ENCODE data around the gene LRRC53. TPM values are rescaled to one million over a fixed set of nuclear protein-coding genes. Genes with fewer than 3 reads are reported as not detected.

The LRRC53 gene
- polyA plus RNA-seq, 1 donor (not counting 4 experiments of a cell fraction or from before 2014, with no cell fraction given) = not detected

GRCh38 chr1:74496669-74497068 is 15.7 kb downstream of the LRRC53 start:
- Histone ChIP-seq H3K9me3 (ENCODE audit: control insufficient read depth, low read depth, low read length) (no peaks in the 10 kb centered on the region), H4K20me1 (ENCODE audit: control insufficient read depth, extremely low read depth, insufficient read depth, low read length) (no peaks in the 10 kb centered on the region), H3K79me2 (ENCODE audit: control insufficient read depth, insufficient read depth, low read length) (no peaks in the 10 kb centered on the region), H3K9me1 (ENCODE audit: control insufficient read depth, extremely low read depth, insufficient read depth, low read length) (no peaks in the 10 kb centered on the region), H3K9ac (ENCODE audit: control insufficient read depth, extremely low read depth, insufficient read depth, low read length) (no peak overlapping the region), H3K4me3 (ENCODE audit: control insufficient read depth in 2 of 3, extremely low read depth in 1 of 3, insufficient read depth in 2 of 3, low read depth in 1 of 3, low read length in 3 of 3) (no peak overlapping the region), H3K36me3 (ENCODE audit: control insufficient read depth in 2 of 2, extremely low read depth in 1 of 2, insufficient read depth in 2 of 2, low read length in 2 of 2) (no peaks in the 10 kb centered on the region), H3K27me3 (ENCODE audit: control insufficient read depth, extremely low read depth, insufficient read depth, low read length) (no peaks in the 10 kb centered on the region), H3K4me2 (ENCODE audit: control insufficient read depth, extremely low read depth, insufficient read depth, low read depth, low read length) (no peak overlapping the region), H3K27ac (ENCODE audit: control insufficient read depth, insufficient read depth, low read length) (no peak overlapping the region), H3K4me1 (ENCODE audit: control insufficient read depth, extremely low read depth, insufficient read depth, low read length) (no peaks in the 10 kb centered on the region), H2AFZ (ENCODE audit: control insufficient read depth, low read length) (no peak overlapping the region)
- no peak for FAIRE-seq
- dilution Hi-C loops (cut with MboI; ENCODE audit: extremely low pct_ligation_motif_present, low sequenced_read_pairs) = no loop called here
- DNase-seq (ENCODE audit: low read depth, low spot score) = no peak
- TF ChIP-seq CTCF (optimal IDR thresholded peaks at IDR 0.05 in 1 of 3, IDR thresholded peaks at IDR 0.05 in 1 of 3, conservative IDR thresholded peaks at IDR 0.05 in 1 of 3; ENCODE audit: extremely low read depth in 1 of 3, insufficient read depth in 2 of 3, low read length in 3 of 3) = no peak
- no peak for TF ChIP-seq EZH2 (IDR thresholded peaks at IDR 0.05; ENCODE audit: low read length)

- no peak overlapping the region for H3K4me3 ChIP-seq (ENCODE audit: control insufficient read depth in 2 of 3, extremely low read depth in 1 of 3, insufficient read depth in 2 of 3, low read depth in 1 of 3, low read length in 3 of 3)
- no peak overlapping the region for H3K4me2 ChIP-seq (ENCODE audit: control insufficient read depth, extremely low read depth, insufficient read depth, low read depth, low read length)
- no peak for TF ChIP-seq EZH2 (IDR thresholded peaks at IDR 0.05; ENCODE audit: low read length)
- no peak for TF ChIP-seq CTCF (optimal IDR thresholded peaks at IDR 0.05 in 1 of 3, IDR thresholded peaks at IDR 0.05 in 1 of 3, conservative IDR thresholded peaks at IDR 0.05 in 1 of 3; ENCODE audit: extremely low read depth in 1 of 3, insufficient read depth in 2 of 3, low read length in 3 of 3)
- H3K27me3 ChIP-seq (ENCODE audit: control insufficient read depth, extremely low read depth, insufficient read depth, low read length) = no peaks in the 10 kb centered on the region
- H3K9ac ChIP-seq (ENCODE audit: control insufficient read depth, extremely low read depth, insufficient read depth, low read length) = no peak overlapping the region
- no peaks in the 10 kb centered on the region for H3K79me2 ChIP-seq (ENCODE audit: control insufficient read depth, insufficient read depth, low read length)
- no peaks in the 10 kb centered on the region for H3K9me3 ChIP-seq (ENCODE audit: control insufficient read depth, low read depth, low read length)
- DNase-seq (ENCODE audit: low read depth, low spot score) = no peak
- H2AFZ ChIP-seq (ENCODE audit: control insufficient read depth, low read length) = no peak overlapping the region
- H3K9me1 ChIP-seq (ENCODE audit: control insufficient read depth, extremely low read depth, insufficient read depth, low read length) = no peaks in the 10 kb centered on the region
- no peak overlapping the region for H3K27ac ChIP-seq (ENCODE audit: control insufficient read depth, insufficient read depth, low read length)
- dilution Hi-C loops (cut with MboI; ENCODE audit: extremely low pct_ligation_motif_present, low sequenced_read_pairs) = no loop called here
- FAIRE-seq = no peak
- H3K36me3 ChIP-seq (ENCODE audit: control insufficient read depth in 2 of 2, extremely low read depth in 1 of 2, insufficient read depth in 2 of 2, low read length in 2 of 2) = no peaks in the 10 kb centered on the region
- H3K4me1 ChIP-seq (ENCODE audit: control insufficient read depth, extremely low read depth, insufficient read depth, low read length) = no peaks in the 10 kb centered on the region
- H4K20me1 ChIP-seq (ENCODE audit: control insufficient read depth, extremely low read depth, insufficient read depth, low read length) = no peaks in the 10 kb centered on the region
Measured at GRCh38 chr1:74486036-74486435, 26.4 kb downstream of the LRRC53 start.
